NT2/D1 (cell line): Measurements from ENCODE around the gene SLC1A7.

Experiments
- YY1 ChIP-seq: IDR thresholded peaks from 2 replicates; pipeline ENCODE4 v1.6.1; 2011; ENCODE audit not compliant: insufficient read length, insufficient read depth
- ZNF274 ChIP-seq: IDR thresholded peaks from 2 replicates; pipeline ENCODE4 v1.6.1; 2011; ENCODE audit warnings: mild to moderate bottlenecking, low read depth, low read length

GRCh38 chr1:53180226-53180625 is 37.8 kb upstream of the SLC1A7 start:
- TF ChIP-seq YY1 (no peak), ZNF274 (no peak)
